Ectodermal cell (in vitro differentiated cells): ENCODE measurements around the gene ING5.
A peak's percentile ranks its signal among the peaks of the same experiment; 100 is the strongest.

Experiments
- H3K27ac ChIP-seq: 2 replicates; pipeline ENCODE4 v1.7.0; 2013; ENCODE audit warnings: mild to moderate bottlenecking, low read depth, low read length; ENCODE audit not compliant: insufficient read depth, poor library complexity, severe bottlenecking
- H3K27me3 ChIP-seq: 2 replicates; pipeline ENCODE4 v1.7.0; 2013; ENCODE audit warnings: mild to moderate bottlenecking, low read length; ENCODE audit not compliant: insufficient read depth, control insufficient read depth, poor library complexity, severe bottlenecking
- H3K36me3 ChIP-seq: one replicate; pipeline ENCODE4 v1.7.0; 2013; ENCODE audit warnings: low read length; ENCODE audit not compliant: control insufficient read depth, insufficient read depth
- H3K4me1 ChIP-seq: one replicate; pipeline ENCODE4 v1.7.0; 2013; ENCODE audit warnings: low read length; ENCODE audit not compliant: control insufficient read depth, insufficient read depth
- H3K4me3 ChIP-seq: 2 replicates; pipeline ENCODE4 v1.7.0; 2013; ENCODE audit warnings: low read depth, low read length, control low read depth; ENCODE audit not compliant: insufficient read depth
- H3K9me3 ChIP-seq: 2 replicates; pipeline ENCODE4 v1.7.0; 2013; ENCODE audit warnings: mild to moderate bottlenecking, low read length, moderate library complexity; ENCODE audit not compliant: control insufficient read depth
- WGBS, 2 experiments: methylation state at CpG; one replicate each; pipeline ENCODE4 v1.1.7; 2013; ENCODE audit warnings: missing lambda C conversion rate in 2 of 2; 5-methylcytosine and 5-hydroxymethylcytosine counted together

ING5 gene

GRCh38 chr2:241680827-241681599 lies 20.8 kb upstream of the ING5 start:
- 94 to 95% methylated on average over 14 of the region's 14 CpGs for WGBS, 2 experiments
- no peak overlapping the region for H3K4me3 ChIP-seq
- H3K9me3 ChIP-seq = no peaks in the 10 kb centered on the region
- H3K36me3 ChIP-seq = peaks cover 39% of the 10 kb centered on the region
- no peak overlapping the region for H3K27ac ChIP-seq
- H3K4me1 ChIP-seq = no peaks in the 10 kb centered on the region
- H3K27me3 ChIP-seq = no peaks in the 10 kb centered on the region

GRCh38 chr2:241686324-241686649 lies 15.6 kb upstream of the ING5 start:
- Histone ChIP-seq H3K27ac (peak overlapping the region; percentile 17), H3K36me3 (peaks cover 10% of the 10 kb centered on the region), H3K4me1 (peaks cover 7% of the 10 kb centered on the region), H3K9me3 (no peaks in the 10 kb centered on the region), H3K27me3 (no peaks in the 10 kb centered on the region), H3K4me3 (peak overlapping the region; percentile 87)
- WGBS, 2 experiments = 0% methylated on average over 37 of the region's 37 CpGs

GRCh38 chr2:241686650-241687425 lies 15.0 kb upstream of the ING5 start, which contains the start of gene DTYMK:
TSS of gene DTYMK (minus strand) at chr2:241686815. CDS start at chr2:241686783, 32 bp downstream.
- Histone ChIP-seq H3K36me3 (peaks cover 12% of the 10 kb centered on the region), H3K9me3 (no peaks in the 10 kb centered on the region), H3K4me3 (peak within 1 kb of the TSS; percentile 87), H3K27ac (peak within 1 kb of the TSS; percentile 64), H3K4me1 (peaks cover 7% of the 10 kb centered on the region), H3K27me3 (no peaks in the 10 kb centered on the region)
- WGBS, 2 experiments = 0% methylated on average over 102 of the region's 102 CpGs

DNA sequence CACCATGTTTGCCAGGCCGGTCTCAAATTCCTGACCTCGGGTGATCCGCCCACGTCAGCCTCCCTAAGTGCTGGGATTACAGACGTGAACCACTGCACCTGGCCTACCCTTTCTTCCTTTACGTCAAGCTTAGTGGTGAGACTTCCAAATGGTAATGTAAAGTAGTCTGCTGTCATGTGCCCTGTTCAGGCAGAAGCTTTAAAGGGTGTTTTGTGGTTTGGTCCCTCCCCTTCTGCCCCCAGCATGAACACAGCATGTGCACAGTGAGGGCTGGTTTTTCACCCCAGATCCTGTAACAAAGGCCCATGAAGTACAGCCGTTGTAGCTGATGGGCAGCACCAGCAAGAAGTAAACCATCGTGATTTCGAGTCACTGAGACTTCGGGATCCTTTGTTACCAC lies 12.5 kb upstream of the ING5 start:
- Histone ChIP-seq H3K4me3 (no peak overlapping the region), H3K36me3 (peaks cover 5% of the 10 kb centered on the region), H3K27me3 (no peaks in the 10 kb centered on the region), H3K9me3 (no peaks in the 10 kb centered on the region), H3K27ac (no peak overlapping the region), H3K4me1 (peaks cover 7% of the 10 kb centered on the region)
- 87 to 88% methylated on average over 10 of the region's 10 CpGs for WGBS, 2 experiments

GRCh38 chr2:241690202-241690717 lies 11.6 kb upstream of the ING5 start:
- H3K36me3 ChIP-seq = peaks cover 4% of the 10 kb centered on the region
- no peak overlapping the region for H3K4me3 ChIP-seq
- no peak overlapping the region for H3K27ac ChIP-seq
- peaks cover 7% of the 10 kb centered on the region for H3K4me1 ChIP-seq
- no peaks in the 10 kb centered on the region for H3K27me3 ChIP-seq
- no peaks in the 10 kb centered on the region for H3K9me3 ChIP-seq
- WGBS, 2 experiments = 87 to 91% methylated on average over 6 of the region's 6 CpGs

DNA sequence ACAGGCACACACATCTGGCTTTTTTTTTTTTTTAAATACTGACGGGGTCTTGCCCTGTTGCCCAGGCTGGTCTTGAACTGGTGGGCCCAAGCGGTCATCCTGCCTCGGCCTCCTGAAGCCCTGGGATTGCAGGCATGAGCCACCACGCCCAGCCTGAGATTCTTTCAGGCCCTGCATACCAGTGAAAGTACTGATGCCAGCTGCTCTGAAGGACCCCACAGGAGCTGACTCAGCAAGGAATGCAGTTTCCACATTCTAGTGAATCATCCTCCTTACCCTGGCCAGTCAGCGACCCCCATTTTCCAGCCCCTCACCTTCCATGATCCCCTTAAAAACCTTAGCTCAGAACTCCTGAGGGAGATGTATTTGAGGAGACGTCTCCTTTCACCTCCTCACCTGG lies 9.4 kb upstream of the ING5 start:
- WGBS, 2 experiments = 91% methylated on average over 6 of the region's 6 CpGs
- Histone ChIP-seq H3K27ac (no peak overlapping the region), H3K27me3 (no peaks in the 10 kb centered on the region), H3K4me3 (no peak overlapping the region), H3K9me3 (no peaks in the 10 kb centered on the region), H3K4me1 (peaks cover 7% of the 10 kb centered on the region), H3K36me3 (peaks cover 4% of the 10 kb centered on the region)

DNA sequence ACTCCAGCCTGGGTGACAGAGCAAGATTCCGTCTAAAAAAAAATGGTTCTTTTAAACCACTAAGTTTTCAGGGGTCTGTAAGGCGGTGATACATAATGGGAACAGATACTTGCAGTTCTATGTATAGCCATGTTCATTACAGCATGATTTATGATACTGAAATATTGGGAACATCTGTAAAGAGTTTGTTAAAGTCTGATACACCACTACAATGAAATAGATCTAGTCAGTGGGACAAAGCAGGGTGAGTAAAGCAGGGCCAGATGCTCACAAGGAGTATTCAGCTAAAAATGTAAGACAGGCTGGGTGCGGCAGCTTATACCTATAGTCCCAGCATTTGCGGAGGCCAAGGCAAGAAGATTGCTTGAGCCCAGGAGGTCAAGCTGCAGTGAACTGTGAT lies 6.2 kb upstream of the ING5 start:
- Histone ChIP-seq H3K27ac (no peak overlapping the region), H3K4me3 (no peak overlapping the region), H3K36me3 (peaks cover 4% of the 10 kb centered on the region), H3K4me1 (no peaks in the 10 kb centered on the region), H3K9me3 (no peaks in the 10 kb centered on the region), H3K27me3 (no peaks in the 10 kb centered on the region)
- 96 to 97% methylated on average over 4 of the region's 4 CpGs for WGBS, 2 experiments

- Histone ChIP-seq H3K4me3 (peak overlapping the region; percentile 73), H3K9me3 (no peaks in the 10 kb centered on the region), H3K4me1 (peaks cover 7% of the 10 kb centered on the region), H3K27me3 (no peaks in the 10 kb centered on the region), H3K36me3 (peaks cover 7% of the 10 kb centered on the region), H3K27ac (peak overlapping the region; percentile 97)
- 3% methylated on average over 17 of the region's 17 CpGs for WGBS, 2 experiments
Observed at GRCh38 chr2:241701149-241701398, 765 bp upstream of the ING5 start.

DNA sequence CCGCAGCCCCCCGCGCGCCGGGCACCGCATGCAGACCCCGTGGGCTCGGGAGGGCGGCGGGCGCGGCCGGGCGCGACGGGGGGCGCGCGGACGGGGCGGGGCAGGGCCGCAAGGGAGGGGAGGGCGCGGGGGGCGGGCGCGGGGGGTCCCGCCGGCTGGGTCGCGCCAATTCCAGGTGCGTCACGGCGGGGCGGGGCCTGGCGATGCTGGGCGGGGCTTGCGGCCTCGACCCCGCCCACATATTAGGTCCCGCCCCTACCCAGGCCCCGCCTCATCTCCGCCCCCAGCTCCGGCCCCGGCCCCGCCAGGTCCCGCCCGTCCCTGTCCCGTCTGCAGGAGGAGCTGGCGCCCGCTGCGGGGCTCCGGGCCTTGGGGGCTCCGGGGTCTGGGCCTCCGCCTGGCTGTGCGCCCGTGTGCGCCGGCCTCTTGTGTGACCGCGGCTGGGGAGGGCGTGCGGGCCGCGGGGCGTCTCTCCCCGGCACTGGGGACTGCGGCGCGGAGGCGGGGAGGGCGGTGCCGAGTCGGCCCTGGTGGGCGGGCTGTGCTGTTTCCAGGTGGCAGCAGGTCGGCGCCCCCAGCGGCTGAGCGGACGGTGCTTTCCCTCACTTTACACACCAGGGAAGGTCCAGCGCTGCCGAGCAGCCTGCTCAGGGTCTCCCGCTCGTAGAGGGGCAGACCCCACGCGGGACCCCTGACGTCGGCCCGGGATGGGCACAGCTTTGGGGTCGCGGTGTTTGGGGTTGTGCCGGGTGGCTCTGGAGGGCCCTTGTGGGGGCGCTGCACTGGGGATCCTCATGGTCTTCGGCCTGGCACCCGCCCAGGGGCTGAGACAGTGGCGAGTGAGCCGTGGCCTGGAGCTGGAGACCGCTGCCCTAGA lies 554 bp downstream of the ING5 start:
- 1% methylated on average over 98 of the region's 98 CpGs for WGBS, 2 experiments
- H3K9me3 ChIP-seq = no peaks in the 10 kb centered on the region
- H3K4me3 ChIP-seq = peak overlapping the region; percentile 73
- no peaks in the 10 kb centered on the region for H3K27me3 ChIP-seq
- peaks cover 7% of the 10 kb centered on the region for H3K4me1 ChIP-seq
- peaks cover 16% of the 10 kb centered on the region for H3K36me3 ChIP-seq
- H3K27ac ChIP-seq = peak overlapping the region; percentile 97
